Nephron progenitor cell (in vitro differentiated cells): ENCODE data around the gene DNASE1L1.

Experiments used
- DNase-seq: peaks from one replicate; pipeline ENCODE4 v3.0.0; 2021
- H3K27ac Mint-ChIP-seq: 2 replicates; pipeline ENCODE4 v1.8.0; 2021; ENCODE audit warnings: mild to moderate bottlenecking, moderate library complexity, mixed read lengths
- H3K27me3 Mint-ChIP-seq: 2 replicates; pipeline ENCODE4 v1.8.0; 2021; ENCODE audit warnings: mild to moderate bottlenecking, low read depth, mixed read lengths; ENCODE audit not compliant: poor library complexity
- H3K36me3 Mint-ChIP-seq: 2 replicates; pipeline ENCODE4 v1.8.0; 2021; ENCODE audit warnings: low read depth, mixed read lengths
- H3K4me1 Mint-ChIP-seq: 2 replicates; pipeline ENCODE4 v1.8.0; 2021; ENCODE audit warnings: mixed read lengths
- H3K4me3 Mint-ChIP-seq: 2 replicates; pipeline ENCODE4 v1.8.0; 2021; ENCODE audit warnings: mild to moderate bottlenecking, moderate library complexity, mixed read lengths
- H3K9me3 Mint-ChIP-seq: 2 replicates; pipeline ENCODE4 v1.8.0; 2021; ENCODE audit warnings: mild to moderate bottlenecking, moderate library complexity, mixed read lengths
- TF ChIP-seq, protein P1 (sequence below): fragments of 200-600 bp; sonication (generic); IDR thresholded peaks from 2 replicates; pipeline ENCODE4 v1.5.0; 2021; ENCODE audit warnings: antibody characterized with exemption

The DNASE1L1 gene

GRCh38 chrX:154428176-154429171 is 19.4 kb upstream of the DNASE1L1 start, which contains the start of gene ATP6AP1:
TSS of gene ATP6AP1 (plus strand) at chrX:154428677. CDS start at chrX:154428693, 16 bp downstream.
- TF ChIP-seq, protein P1, sequence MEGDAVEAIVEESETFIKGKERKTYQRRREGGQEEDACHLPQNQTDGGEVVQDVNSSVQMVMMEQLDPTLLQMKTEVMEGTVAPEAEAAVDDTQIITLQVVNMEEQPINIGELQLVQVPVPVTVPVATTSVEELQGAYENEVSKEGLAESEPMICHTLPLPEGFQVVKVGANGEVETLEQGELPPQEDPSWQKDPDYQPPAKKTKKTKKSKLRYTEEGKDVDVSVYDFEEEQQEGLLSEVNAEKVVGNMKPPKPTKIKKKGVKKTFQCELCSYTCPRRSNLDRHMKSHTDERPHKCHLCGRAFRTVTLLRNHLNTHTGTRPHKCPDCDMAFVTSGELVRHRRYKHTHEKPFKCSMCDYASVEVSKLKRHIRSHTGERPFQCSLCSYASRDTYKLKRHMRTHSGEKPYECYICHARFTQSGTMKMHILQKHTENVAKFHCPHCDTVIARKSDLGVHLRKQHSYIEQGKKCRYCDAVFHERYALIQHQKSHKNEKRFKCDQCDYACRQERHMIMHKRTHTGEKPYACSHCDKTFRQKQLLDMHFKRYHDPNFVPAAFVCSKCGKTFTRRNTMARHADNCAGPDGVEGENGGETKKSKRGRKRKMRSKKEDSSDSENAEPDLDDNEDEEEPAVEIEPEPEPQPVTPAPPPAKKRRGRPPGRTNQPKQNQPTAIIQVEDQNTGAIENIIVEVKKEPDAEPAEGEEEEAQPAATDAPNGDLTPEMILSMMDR, result no peak
- peak; percentile 83 for DNase-seq
- Mint-ChIP-seq H3K36me3 (peaks cover 12% of the 10 kb centered on the region), H3K27me3 (peaks cover 8% of the 10 kb centered on the region), H3K9me3 (peaks cover 58% of the 10 kb centered on the region), H3K4me1 (peaks cover 25% of the 10 kb centered on the region), H3K4me3 (peak within 1 kb of the TSS; percentile 80), H3K27ac (no peak within 1 kb of the TSS)

DNA sequence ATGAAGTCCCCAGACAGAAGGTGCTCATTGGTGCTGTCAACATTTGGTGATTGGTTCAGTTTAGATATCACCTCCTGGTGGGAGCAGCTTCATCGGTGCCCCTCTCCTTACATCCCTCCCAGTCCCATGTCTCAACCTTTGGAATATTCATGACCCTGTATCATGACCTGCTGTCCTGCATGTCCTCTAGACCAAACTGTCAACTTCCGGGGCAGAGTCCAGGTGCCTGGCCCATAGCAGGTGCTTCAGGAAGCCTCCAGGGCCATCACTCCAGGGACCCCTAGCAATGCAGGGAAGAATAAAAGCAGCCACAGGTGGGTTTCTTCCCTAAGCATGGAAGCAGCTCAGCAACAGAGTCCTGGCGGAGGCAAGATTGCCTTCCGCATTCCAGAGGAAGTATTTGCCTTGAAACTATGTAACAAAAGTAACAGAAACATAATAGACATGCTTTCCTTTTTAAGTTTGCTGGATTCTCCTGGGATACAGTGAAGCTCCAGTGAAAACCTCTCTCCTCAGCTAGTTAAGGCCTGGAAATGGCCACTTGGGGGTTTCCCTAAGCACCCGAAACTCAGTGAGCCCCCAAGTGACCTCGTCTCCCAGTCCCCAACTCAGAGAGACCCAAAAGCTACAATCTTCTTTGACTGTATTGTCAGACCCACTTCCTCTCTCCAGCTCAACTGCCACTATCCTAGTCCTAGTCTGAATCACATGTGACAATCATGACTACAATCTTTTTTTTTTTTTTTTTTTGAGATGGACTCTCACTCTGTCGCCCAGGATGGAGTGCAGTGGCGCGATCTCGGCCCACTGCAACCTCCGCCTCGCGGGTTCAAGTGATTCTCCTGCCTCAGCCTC is 18.1 kb upstream of the DNASE1L1 start:
- peaks cover 51% of the 10 kb centered on the region for H3K9me3 Mint-ChIP-seq
- peaks cover 5% of the 10 kb centered on the region for H3K27me3 Mint-ChIP-seq
- peaks cover 8% of the 10 kb centered on the region for H3K36me3 Mint-ChIP-seq
- H3K4me3 Mint-ChIP-seq, result no peak overlapping the region
- H3K27ac Mint-ChIP-seq, result no peak overlapping the region
- no peak for DNase-seq
- H3K4me1 Mint-ChIP-seq, result peaks cover 25% of the 10 kb centered on the region
- TF ChIP-seq, protein P1, result no peak

DNA sequence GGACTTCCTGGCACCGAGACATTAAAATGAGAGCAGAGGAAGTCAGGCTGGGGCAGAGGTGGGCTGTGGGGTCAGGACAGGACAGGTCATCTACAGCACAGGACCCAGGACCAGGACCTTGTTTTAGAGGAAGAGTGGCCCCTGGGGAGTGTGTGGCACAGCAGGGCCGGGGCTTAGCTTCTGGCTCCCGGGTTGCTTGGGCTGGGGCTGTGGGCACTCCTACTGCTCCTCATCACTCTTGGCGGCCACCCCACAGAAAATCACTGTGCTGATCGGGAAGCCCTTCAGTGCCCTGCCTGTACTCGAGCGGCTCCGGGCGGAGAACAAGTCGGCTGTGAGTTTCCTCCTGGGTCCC is 11.3 kb upstream of the DNASE1L1 start:
- peaks cover 49% of the 10 kb centered on the region for H3K9me3 Mint-ChIP-seq
- no peak overlapping the region for H3K27ac Mint-ChIP-seq
- no peaks in the 10 kb centered on the region for H3K27me3 Mint-ChIP-seq
- no peaks in the 10 kb centered on the region for H3K4me1 Mint-ChIP-seq
- TF ChIP-seq, protein P1, result no peak
- no peak for DNase-seq
- peaks cover 8% of the 10 kb centered on the region for H3K36me3 Mint-ChIP-seq
- H3K4me3 Mint-ChIP-seq, result no peak overlapping the region

DNA sequence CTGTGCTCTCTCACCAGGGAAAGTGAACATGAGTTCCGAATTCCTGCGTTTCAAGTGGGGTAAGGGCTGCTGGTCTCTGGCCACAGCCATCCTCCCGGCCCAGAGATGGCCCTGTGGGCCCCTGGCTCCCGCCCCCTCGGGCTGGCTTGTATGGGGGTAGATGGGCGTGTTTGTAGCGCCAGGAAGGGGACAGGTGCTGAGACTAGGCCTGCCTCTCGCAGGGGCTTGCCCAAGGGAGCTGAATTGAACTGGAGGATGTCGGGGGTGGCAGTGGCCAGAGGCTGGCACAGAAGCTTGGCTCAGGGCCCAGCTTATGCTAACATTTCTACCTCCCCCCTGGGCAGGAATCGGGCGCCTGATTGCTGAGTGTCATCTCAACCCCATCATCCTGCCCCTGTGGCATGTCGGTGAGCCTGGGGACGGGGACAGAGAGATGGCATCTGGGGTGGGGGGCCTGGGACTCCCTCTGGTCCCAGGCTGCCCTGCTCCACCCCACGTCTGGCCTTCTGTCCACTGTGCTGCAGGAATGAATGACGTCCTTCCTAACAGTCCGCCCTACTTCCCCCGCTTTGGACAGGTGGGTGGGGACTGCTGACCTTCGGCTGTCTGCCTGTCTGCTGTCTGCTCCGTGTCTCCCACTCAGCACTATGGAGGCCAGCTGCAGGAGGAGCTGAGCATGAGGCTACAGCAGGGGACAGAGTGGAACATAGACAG is 10.8 kb upstream of the DNASE1L1 start:
- Mint-ChIP-seq H3K27ac (no peak overlapping the region), H3K36me3 (peaks cover 12% of the 10 kb centered on the region), H3K4me3 (no peak overlapping the region), H3K9me3 (peaks cover 50% of the 10 kb centered on the region), H3K27me3 (no peaks in the 10 kb centered on the region), H3K4me1 (no peaks in the 10 kb centered on the region)
- TF ChIP-seq, protein P1, result no peak
- DNase-seq, result no peak

- H3K9me3 Mint-ChIP-seq, result peaks cover 45% of the 10 kb centered on the region
- no peak overlapping the region for H3K4me3 Mint-ChIP-seq
- no peaks in the 10 kb centered on the region for H3K27me3 Mint-ChIP-seq
- TF ChIP-seq, protein P1, result no peak
- peak overlapping the region; percentile 75 for H3K27ac Mint-ChIP-seq
- peaks cover 12% of the 10 kb centered on the region for H3K36me3 Mint-ChIP-seq
- no peak for DNase-seq
- no peaks in the 10 kb centered on the region for H3K4me1 Mint-ChIP-seq
Measured at GRCh38 chrX:154419189-154419588, 10.1 kb upstream of the DNASE1L1 start.
